ENCODE results near the gene ADA.

- TF ChIP-seq EZH2phosphoT487 (IDR thresholded peaks at IDR 0.05; ENCODE audit: low read length), result no peak
- TF ChIP-seq EZH2 (optimal IDR thresholded peaks at IDR 0.05; ENCODE audit: low read depth, low read length), result no peak
- TF ChIP-seq, protein P1, sequence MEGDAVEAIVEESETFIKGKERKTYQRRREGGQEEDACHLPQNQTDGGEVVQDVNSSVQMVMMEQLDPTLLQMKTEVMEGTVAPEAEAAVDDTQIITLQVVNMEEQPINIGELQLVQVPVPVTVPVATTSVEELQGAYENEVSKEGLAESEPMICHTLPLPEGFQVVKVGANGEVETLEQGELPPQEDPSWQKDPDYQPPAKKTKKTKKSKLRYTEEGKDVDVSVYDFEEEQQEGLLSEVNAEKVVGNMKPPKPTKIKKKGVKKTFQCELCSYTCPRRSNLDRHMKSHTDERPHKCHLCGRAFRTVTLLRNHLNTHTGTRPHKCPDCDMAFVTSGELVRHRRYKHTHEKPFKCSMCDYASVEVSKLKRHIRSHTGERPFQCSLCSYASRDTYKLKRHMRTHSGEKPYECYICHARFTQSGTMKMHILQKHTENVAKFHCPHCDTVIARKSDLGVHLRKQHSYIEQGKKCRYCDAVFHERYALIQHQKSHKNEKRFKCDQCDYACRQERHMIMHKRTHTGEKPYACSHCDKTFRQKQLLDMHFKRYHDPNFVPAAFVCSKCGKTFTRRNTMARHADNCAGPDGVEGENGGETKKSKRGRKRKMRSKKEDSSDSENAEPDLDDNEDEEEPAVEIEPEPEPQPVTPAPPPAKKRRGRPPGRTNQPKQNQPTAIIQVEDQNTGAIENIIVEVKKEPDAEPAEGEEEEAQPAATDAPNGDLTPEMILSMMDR (IDR thresholded peaks at IDR 0.05; ENCODE audit: low read length), result no peak
Observed at GRCh38 chr20:44594730-44595129, 56.8 kb downstream of the ADA start.
